Measurements from ENCODE around the gene GALNT11. TPM values are rescaled to one million over a fixed set of nuclear protein-coding genes. Genes with fewer than 3 reads are reported as not detected.
A peak's percentile ranks its signal among the peaks of the same experiment; 100 is the strongest.

The GALNT11 gene
- total and polyA plus RNA-seq, 2 experiments from 2014 or later: 41.6 to 49.4 TPM

- TF ChIP-seq CTCF (IDR thresholded peaks at IDR 0.05; ENCODE audit: low read depth, low read length): no peak
- Histone ChIP-seq H3K4me3 (no peak overlapping the region), H3K27me3 (no peaks in the 10 kb centered on the region), H3K27ac (peak overlapping the region; percentile 71), H3K36me3 (peaks cover 13% of the 10 kb centered on the region), H3K9me3 (ENCODE audit: low read depth) (no peaks in the 10 kb centered on the region), H3K4me1 (ENCODE audit: low read depth) (peaks cover 7% of the 10 kb centered on the region)
- peak in 1 of 2 donors; percentile 60 for DNase-seq (ENCODE audit: low read depth in 1 of 2, low spot score in 1 of 2)
Observed at GRCh38 chr7:152108359-152108758, 82.9 kb downstream of the GALNT11 start.

- Histone ChIP-seq H3K36me3 (peaks cover 24% of the 10 kb centered on the region), H3K4me3 (no peak overlapping the region), H3K27ac (no peak overlapping the region), H3K27me3 (no peaks in the 10 kb centered on the region), H3K9me3 (ENCODE audit: low read depth) (no peaks in the 10 kb centered on the region), H3K4me1 (ENCODE audit: low read depth) (peaks cover 7% of the 10 kb centered on the region)
- no peak for DNase-seq (ENCODE audit: low read depth in 1 of 2, low spot score in 1 of 2)
- no peak for TF ChIP-seq CTCF (IDR thresholded peaks at IDR 0.05; ENCODE audit: low read depth, low read length)
Observed at GRCh38 chr7:152112829-152113228, 87.4 kb downstream of the GALNT11 start.

- TF ChIP-seq CTCF (IDR thresholded peaks at IDR 0.05; ENCODE audit: low read depth, low read length): no peak
- H3K27ac ChIP-seq: no peak overlapping the region
- H3K4me1 ChIP-seq (ENCODE audit: low read depth): no peaks in the 10 kb centered on the region
- no peaks in the 10 kb centered on the region for H3K27me3 ChIP-seq
- H3K36me3 ChIP-seq: peaks cover 38% of the 10 kb centered on the region
- no peak overlapping the region for H3K4me3 ChIP-seq
- no peak for DNase-seq (ENCODE audit: low read depth in 1 of 2, low spot score in 1 of 2)
- no peaks in the 10 kb centered on the region for H3K9me3 ChIP-seq (ENCODE audit: low read depth)
Observed at GRCh38 chr7:152115021-152115718, 89.7 kb downstream of the GALNT11 start.

- no peaks in the 10 kb centered on the region for H3K9me3 ChIP-seq (ENCODE audit: low read depth)
- H3K36me3 ChIP-seq: peaks cover 52% of the 10 kb centered on the region
- no peaks in the 10 kb centered on the region for H3K27me3 ChIP-seq
- no peak for DNase-seq (ENCODE audit: low read depth in 1 of 2, low spot score in 1 of 2)
- no peak overlapping the region for H3K27ac ChIP-seq
- no peak overlapping the region for H3K4me3 ChIP-seq
- TF ChIP-seq CTCF (IDR thresholded peaks at IDR 0.05; ENCODE audit: low read depth, low read length): no peak
- H3K4me1 ChIP-seq (ENCODE audit: low read depth): no peaks in the 10 kb centered on the region
Observed at GRCh38 chr7:152117356-152117755, 91.9 kb downstream of the GALNT11 start.

- no peaks in the 10 kb centered on the region for H3K27me3 ChIP-seq
- no peaks in the 10 kb centered on the region for H3K9me3 ChIP-seq (ENCODE audit: low read depth)
- H3K27ac ChIP-seq: peak overlapping the region; percentile 38
- no peaks in the 10 kb centered on the region for H3K4me1 ChIP-seq (ENCODE audit: low read depth)
- no peak overlapping the region for H3K4me3 ChIP-seq
- no peak for TF ChIP-seq CTCF (IDR thresholded peaks at IDR 0.05; ENCODE audit: low read depth, low read length)
- no peak for DNase-seq (ENCODE audit: low read depth in 1 of 2, low spot score in 1 of 2)
- peaks cover 56% of the 10 kb centered on the region for H3K36me3 ChIP-seq
Observed at GRCh38 chr7:152120210-152120609, 94.7 kb downstream of the GALNT11 start.
